NCI-H2196 treated with DMSO at 0.1 percent for 48 hours (cell line): ENCODE results near the gene PLCB3.

Experiments used
- DNase-seq: peaks from one replicate; lab custom pipeline; 2025; ENCODE audit not compliant: unreplicated experiment; lab: John Stamatoyannopoulos, UW

The PLCB3 gene

DNA sequence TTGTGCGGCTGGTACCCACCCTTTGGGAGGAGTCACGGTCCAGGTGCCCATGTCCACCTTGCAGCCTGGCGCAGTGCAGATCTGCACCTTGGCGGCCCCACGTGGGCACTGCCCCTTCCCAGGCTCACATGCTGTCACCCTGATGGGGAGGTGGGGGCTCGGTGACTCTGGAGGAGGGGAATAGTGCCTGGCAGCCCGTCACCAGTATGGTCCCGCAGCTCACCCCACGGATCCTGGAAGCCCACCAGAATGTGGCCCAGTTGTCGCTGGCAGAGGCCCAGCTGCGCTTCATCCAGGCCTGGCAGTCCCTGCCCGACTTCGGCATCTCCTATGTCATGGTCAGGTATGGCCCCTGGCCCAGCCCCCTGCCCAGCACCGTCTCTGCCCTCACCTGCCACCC lies 30.5 kb upstream of the PLCB3 start:
- DNase-seq, result no peak

DNA sequence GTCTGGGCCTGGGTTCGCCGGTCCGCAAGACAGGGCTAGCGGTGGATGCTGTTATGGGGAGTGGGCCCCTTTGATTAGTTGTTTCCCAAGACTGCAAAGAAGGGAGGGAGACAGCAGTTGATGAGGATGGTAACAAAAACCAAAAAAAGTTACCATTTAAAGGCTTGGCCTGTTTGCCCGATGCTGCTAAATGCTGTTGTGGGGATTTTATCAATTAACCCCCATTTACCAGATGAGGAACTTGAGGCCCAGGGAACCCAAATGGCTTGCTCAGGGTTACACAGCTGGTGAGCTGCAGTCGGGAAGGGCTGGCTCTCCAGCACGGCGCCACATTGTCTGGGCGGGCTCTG lies 28.7 kb upstream of the PLCB3 start:
- DNase-seq, result no peak

DNA sequence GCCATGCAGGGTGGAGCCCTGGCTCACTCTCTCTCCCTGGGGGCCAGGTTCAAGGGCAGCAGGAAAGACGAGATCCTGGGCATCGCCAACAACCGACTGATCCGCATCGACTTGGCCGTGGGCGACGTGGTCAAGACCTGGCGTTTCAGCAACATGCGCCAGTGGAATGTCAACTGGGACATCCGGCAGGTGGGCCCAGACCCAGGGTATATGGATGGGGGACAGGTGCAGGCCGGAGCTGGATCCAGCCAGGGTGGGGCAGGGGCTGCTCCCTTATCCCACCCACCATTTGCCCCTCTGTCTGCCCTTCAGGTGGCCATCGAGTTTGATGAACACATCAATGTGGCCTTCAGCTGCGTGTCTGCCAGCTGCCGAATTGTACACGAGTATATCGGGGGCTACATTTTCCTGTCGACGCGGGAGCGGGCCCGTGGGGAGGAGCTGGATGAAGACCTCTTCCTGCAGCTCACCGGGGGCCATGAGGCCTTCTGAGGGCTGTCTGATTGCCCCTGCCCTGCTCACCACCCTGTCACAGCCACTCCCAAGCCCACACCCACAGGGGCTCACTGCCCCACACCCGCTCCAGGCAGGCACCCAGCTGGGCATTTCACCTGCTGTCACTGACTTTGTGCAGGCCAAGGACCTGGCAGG lies 28.2 kb upstream of the PLCB3 start:
- DNase-seq, result no peak

DNA sequence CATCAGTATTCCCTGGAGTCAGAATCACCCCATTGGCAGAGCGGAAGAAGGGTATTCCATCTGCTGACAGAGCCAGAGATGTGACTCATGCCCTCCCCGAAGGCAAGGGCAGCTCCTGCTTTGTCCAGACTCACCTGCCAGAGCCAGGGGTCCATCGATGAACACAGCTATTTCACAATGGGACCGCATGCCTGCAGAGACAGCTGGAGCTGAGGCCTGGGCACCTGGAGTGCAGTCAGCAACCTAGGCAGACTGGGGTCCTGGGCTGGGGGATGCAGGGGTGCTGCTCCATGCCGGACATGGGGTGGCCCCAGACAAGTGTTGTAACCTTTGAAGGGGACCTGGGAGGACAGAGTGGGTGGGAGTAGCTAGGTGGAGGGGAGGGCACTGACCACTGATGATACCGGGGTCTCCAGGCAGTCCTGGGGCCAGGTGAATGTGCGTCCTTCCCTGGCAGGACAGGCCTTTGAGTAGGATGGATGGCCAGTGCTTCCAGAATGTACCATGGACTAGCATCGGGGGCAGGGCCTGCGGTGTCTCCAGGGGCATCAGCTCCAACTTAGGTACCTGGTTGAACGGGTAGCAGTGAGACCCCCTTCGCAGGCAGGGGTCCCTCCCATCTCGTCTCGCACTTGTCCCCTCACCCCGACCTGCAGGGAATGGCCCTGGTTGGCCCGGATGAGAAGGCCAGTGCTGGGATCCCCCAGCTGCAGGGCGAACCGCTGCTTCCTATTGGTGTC lies 27.0 kb upstream of the PLCB3 start:
- DNase-seq, result no peak

DNA sequence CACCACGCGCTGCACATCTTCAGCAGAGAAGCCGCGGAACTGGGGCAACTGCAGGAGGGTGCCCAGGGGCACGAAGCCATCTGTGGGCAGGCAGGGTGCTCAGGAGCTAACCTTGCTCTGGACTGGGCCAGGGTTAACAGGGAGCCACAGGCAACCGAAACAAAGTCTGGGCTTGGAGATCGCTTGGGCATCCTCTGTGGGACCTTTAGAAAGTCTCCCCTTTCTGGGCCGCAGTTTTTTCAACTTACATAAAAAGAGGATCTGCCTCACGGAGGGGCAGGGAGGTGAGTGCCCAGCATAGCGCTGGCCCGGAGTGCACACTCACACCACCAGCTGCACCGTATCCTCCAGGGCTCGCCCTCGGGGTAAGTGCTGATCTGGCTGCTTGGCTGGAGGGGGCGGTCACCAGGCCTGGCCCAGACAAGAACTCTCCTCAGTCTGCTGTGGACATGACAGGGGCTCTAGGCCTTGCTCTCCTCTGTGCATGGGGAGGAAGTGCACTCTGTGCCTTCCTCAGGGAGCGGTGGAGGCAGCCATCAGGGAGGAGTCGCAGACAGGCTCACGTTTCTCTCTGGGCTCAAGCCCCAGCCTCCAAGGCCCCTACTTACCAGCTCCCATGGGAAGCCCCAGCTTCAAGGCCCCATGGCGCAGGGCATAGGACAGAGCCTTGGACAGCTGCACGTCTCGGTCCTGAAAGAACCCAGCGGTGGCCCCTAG lies 26.3 kb upstream of the PLCB3 start:
- no peak for DNase-seq

DNA sequence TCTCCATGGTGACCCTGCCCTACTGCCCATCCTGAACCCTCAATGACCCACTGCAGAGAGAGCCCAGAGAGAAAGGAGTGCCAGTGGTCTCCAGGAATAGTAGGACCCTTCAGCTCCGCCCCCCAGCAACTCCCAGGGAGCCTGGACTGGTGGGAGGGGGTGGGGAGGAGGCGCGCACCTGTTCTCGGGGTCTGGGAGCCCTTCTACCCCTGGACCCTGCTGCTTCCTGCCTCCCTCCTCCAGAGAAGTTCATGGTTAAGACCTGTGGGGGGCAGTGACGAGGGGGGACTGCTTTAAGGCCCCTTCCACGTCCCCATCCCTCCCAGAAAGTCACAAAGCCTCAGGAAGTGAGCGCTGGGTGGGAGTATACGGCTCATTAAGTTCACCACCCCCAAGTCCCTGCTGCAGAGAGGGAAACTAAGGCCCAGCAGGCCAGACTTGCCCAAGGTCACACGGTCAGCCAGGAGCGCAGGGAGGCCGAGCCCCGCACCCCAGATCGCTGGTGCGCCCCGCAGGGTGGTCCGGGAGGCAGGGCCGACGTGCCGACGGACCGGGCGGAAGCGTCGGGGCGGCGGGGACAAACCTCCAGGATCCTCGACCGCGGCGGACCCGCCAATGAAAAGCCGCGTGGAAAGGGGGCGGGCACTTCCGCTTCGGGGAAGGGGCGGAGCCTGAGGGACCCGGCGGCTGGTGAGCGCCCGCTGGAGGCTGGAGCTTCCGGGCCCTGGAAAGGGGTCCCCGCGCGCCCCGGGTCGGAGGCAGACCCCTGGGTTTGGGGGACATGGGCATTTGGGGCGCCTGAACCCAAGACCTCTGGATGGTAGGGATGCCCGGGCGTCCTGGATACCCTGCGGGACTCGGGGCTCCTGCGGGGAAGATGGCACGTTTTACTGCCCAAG lies 25.5 kb upstream of the PLCB3 start, which contains the start of the genes NUDT22 and TRPT1:
Gene NUDT22, plus strand, starts transcription at position 667 of the 899 bp plus-strand sequence. CDS start 379 bp downstream, outside the sequence.
Gene TRPT1, minus strand, starts transcription at position 579 of the 899 bp plus-strand sequence. Its CDS starts 326 bp downstream, at position 253.
- DNase-seq, result peak; percentile 65

DNA sequence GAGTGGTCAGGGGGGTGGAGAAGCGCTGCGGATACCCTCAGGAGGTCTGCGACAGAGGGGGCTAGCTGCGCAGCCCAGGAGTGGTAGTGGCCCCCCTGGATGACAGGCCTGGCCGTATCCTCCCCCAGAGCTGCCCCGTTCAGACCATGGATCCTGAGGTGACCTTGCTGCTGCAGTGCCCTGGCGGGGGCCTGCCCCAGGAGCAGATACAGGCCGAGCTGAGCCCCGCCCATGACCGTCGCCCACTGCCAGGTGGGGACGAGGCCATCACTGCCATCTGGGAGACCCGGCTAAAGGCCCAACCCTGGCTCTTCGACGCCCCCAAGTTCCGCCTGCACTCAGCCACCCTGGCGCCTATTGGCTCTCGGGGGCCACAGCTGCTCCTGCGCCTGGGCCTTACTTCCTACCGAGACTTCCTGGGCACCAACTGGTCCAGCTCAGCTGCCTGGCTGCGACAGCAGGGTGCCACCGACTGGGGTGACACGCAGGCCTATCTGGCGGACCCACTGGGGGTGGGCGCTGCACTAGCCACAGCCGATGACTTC lies 24.8 kb upstream of the PLCB3 start:
- no peak for DNase-seq

DNA sequence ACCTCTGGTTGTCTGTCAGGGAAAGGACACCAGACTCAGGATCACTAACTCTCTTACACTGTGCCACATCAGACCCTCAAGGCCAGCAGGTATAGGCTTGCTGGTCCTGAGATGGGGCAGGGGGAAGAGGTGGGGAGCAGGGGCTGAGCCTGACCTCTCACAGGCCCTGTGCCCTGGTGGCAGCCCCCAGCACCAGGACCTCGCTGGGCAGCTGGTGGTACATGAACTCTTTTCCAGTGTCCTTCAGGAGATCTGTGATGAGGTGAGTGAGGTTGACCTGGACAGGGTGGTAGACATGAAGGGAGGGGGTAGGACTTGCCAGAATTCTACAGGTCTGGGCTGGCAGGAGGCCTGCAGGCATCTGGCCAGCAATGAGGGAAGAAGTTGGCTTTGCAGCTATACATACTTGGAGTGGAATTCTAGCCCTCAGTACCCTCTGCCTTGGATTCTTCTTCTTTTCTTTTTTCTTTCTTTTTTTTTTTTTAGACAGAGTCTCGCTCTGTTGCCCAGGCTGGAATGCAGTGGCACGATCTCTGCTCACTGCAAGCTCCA lies 23.8 kb upstream of the PLCB3 start:
- DNase-seq, result no peak

DNA sequence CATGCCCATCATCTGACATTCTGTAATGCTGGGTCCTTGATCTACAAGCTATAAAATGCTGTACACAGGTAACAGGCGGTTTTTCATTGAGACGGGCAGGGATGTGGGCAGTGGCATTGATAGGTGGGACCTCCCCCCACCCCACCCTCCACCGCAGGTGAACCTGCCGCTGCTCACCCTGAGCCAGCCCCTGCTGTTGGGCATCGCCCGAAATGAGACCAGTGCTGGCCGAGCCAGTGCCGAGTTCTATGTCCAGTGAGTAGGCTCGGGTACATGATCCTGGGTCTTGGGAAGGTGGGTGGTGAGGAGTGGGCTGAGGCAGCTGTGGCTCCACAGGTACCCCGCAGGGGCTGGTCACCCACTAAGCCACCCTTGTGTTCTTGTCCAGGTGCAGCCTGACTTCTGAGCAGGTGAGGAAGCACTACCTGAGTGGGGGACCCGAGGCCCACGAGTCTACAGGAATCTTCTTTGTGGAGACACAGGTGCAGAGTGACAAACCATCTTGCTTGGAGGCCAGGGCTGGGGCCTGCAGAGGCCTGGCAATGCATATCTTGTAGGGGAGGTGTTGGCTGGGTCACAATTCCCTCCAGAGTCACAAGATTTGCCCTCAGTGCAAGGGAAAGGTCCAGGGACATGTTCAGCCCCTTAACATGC lies 22.1 kb upstream of the PLCB3 start:
- DNase-seq, result no peak

DNA sequence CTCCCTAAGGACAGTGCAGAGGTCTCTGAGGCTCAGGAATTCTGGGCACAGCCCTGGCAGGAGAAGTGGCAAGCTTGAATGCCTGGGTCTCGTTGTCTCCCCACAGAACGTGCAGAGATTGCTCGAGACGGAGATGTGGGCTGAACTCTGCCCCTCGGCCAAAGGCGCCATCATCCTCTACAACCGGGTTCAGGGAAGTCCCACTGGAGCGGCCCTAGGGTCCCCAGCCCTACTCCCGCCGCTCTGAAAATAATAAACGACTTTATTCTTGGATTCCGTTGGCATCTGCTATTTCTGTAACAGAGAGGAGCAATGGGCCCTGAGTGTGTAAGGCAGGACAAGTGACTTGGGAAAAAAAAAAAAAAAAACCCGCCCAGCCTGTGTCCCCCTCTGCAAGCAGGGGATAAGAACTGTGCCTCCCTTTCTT lies 21.6 kb upstream of the PLCB3 start:
- DNase-seq, result no peak

DNA sequence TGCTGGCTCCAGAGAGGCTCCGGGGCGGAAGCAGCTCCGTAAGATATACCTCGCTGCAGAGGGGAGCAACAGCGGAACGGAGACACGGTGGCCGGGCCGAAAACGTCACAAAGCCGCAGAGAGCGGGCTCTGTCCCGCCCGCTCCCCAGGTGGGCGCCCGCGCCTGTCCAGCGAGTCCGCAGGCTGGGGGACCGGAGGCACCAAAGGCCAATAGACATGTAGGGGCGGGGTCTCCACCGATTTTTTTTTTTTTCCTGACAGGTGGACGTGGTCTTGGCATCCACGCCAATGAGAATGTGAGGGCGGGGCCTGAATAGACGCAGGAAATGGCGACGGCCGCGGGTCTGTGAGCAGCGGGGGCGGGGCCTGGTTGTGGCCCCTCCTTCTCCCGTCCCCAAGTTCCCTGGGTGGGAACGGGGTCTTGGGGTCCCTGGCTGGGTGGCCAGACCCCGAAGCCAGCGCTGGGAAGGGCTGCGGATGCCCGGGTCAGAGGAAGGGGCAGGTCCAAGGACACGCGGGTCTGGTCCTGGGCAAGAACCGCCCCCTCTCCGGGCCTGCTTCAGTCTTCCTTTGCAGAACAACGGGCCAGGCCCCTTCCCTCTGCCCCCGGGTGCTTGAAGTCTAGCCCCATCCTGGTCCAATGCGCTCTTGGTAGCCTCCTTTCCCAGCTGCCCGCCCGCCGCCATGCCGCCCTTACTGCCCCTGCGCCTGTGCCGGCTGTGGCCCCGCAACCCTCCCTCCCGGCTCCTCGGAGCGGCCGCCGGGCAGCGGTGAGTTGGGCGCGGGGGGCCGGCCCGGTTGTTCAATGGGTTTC lies 21.0 kb upstream of the PLCB3 start, which contains the start of gene DNAJC4:
Gene DNAJC4, plus strand, starts transcription at position 378 of the 814 bp plus-strand sequence. Its CDS starts 307 bp downstream, at position 685.
- DNase-seq, result peak; percentile 80

DNA sequence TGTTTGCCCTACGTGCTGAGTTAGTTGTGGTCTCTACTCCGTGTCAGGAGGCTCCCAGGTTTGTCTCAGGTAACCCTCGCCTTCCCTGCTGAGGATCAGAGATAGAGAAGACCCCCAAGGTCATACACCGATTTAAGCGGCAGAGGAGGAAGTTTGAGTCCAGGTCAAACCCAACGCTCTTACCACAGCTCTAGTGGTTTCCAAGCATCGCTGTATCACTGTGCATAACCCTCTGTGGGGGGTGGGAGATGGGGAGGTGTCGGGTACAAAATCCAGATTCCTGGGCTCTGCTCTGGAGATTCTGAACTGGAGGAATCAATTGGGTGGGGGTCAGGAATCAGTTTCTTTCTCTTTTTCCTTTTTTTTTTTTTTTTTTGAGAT lies 20.4 kb upstream of the PLCB3 start:
- DNase-seq, result no peak

DNA sequence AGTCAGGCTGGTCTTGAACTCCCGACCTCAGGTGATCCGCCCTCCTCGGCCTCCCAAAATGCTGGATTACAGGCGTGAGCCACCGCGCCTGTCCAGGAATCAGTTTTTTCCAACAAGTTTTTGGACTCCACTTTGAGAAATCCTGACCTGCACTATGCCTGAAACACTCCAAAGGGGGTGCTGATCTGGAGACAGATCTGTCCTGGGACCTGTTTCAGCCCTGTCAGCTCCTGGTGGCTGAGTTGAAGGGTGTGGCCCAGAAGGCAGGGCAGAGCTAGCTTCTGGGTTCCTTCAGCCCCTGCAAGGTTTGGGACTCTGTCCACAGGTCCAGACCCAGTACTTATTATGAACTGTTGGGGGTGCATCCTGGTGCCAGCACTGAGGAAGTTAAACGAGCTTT lies 19.8 kb upstream of the PLCB3 start:
- no peak for DNase-seq

DNA sequence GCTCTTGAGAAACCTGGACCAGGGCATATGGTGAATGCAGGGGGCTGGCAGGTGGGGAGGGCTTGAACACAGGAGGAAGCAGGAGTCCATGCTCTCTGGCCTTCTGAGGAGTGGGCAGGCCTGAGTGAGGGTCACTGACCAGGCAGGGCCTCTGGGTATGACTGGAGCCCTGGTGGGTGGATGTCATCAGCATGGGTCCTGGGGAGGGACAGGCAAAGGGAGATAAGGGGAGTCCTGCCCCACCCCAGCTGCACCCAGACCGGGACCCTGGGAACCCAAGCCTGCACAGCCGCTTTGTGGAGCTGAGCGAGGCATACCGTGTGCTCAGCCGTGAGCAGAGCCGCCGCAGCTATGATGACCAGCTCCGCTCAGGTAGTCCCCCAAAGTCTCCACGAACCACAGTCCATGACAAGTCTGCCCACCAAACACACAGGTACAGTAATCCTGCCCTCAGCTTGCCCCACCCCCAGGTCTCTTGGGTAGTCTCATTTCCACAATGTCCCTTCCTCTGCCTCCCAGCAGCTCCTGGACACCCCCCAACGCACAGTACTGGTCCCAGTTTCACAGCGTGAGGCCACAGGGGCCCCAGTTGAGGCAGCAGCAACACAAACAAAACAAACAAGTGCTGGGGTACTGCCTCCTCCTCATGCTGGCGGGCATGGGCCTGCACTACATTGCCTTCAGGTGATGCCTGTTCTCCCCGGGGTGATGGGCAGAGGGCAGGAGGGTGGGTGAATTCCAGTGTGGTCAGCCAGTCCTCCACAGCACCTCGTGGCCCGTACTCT lies 19.0 kb upstream of the PLCB3 start:
- no peak for DNase-seq

DNA sequence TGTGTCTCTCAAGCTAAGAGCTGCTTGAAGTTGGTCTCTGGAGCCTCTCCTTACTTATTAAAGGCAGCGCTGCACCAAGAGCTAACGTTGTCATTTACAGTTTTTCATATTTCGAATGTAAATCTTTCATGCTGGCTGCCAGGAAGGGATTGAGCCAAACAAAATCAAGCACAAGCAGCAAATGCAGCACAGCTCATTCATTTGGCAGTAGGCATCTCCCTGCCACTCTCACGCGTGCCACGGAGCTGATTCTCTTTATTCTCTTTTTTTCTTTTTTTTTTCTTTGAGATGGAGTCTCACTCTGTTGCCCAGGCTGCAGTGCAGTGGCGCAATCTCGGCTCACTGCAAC lies 18.4 kb upstream of the PLCB3 start:
- DNase-seq, result no peak

DNA sequence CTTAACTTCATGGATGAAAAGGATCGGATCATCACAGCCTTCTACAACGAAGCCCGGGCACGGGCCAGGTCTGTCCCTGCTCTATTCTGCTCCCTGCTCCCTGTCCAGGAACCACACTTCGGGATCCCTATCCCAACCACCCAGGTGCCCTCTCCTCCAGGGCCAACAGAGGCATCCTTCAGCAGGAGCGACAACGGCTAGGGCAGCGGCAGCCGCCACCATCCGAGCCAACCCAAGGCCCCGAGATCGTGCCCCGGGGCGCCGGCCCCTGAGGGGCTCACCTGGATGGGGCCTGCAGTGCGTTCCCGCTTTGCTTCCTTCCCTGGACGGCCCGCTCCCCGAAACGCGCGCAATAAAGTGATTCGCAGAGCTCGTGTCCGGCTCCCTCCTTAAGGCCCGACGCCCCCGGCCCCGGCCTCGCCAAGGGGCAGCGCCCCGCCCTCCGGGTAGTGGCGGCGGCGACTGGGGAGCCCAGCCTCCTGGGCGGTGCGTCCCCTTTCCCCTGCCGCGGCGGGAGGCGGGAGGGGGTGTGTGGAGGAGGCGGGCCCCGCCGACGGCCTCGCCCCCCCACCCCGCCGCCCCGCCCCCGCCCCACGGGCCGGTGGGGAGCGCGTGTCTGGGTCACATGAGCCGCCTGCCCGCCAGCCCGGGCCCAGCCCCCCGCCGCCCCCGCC lies 17.3 kb upstream of the PLCB3 start, which contains the start of gene VEGFB:
Gene VEGFB, plus strand, starts transcription at position 672 of the 674 bp plus-strand sequence. CDS start 250 bp downstream, outside the sequence.
- DNase-seq, result no peak

DNA sequence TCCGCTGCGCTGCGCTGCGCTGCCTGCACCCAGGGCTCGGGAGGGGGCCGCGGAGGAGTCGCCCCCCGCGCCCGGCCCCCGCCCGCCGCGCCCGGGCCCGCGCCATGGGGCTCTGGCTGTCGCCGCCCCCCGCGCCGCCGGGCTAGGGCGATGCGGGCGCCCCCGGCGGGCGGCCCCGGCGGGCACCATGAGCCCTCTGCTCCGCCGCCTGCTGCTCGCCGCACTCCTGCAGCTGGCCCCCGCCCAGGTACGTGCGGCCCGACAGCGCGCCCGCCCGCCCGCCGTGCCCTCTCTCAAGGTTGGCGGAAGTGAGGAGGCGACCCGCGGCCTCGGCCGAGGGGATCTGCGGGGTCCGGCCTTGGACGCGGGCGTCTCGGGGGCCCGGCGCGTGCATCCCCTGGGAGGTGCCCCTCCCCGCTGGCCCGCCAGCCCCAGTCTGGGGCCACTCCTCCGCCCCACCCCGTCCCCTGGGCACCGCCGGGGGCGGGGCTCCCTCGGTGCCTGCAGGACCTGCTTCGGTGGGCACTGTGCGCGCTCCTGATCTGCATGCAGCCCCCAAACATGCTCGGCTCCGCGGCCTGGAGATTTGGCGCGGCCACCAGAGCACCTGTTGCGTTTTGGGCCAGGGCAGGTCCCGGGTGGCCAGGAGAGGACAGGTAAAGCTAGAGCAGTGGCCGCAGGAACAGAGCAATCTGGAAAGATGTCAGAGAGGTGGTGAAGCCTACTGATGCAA lies 16.5 kb upstream of the PLCB3 start:
- no peak for DNase-seq
